GM21576 (cell line): ENCODE results near the gene KTN1.
A peak's percentile ranks its signal among the peaks of the same experiment; 100 is the strongest.

Source experiments
- ATAC-seq: cut with Tn5 transposase; IDR thresholded peaks from one replicate; pipeline ENCODE4 v1.9.1; 2021; ENCODE audit warnings: mild to moderate bottlenecking, moderate library complexity; ENCODE audit not compliant: unreplicated experiment

Gene KTN1

GRCh38 chr14:55574988-55575387 lies 5.0 kb upstream of the KTN1 start:
- no peak for ATAC-seq

- ATAC-seq = no peak
These were observed 2.8 kb upstream of the KTN1 start for GRCh38 chr14:55577229-55577628.

- no peak for ATAC-seq
These were observed 1.5 kb upstream of the KTN1 start for GRCh38 chr14:55578511-55578910.

GRCh38 chr14:55580470-55581341 lies 699 bp downstream of the KTN1 start:
- ATAC-seq = peak; percentile 34

GRCh38 chr14:55581342-55581771 lies 1.4 kb downstream of the KTN1 start:
- no peak for ATAC-seq

GRCh38 chr14:55582746-55583145 lies 2.7 kb downstream of the KTN1 start:
- peak; percentile 33 for ATAC-seq

- ATAC-seq = no peak
These were observed 4.0 kb downstream of the KTN1 start for GRCh38 chr14:55583942-55584468.

GRCh38 chr14:55585854-55586253 lies 5.8 kb downstream of the KTN1 start:
- ATAC-seq = no peak

GRCh38 chr14:55586411-55586810 lies 6.4 kb downstream of the KTN1 start:
- ATAC-seq = no peak

GRCh38 chr14:55587847-55588246 lies 7.8 kb downstream of the KTN1 start:
- no peak for ATAC-seq

GRCh38 chr14:55588259-55588699 lies 8.3 kb downstream of the KTN1 start:
- ATAC-seq = no peak

- no peak for ATAC-seq
These were observed 9.2 kb downstream of the KTN1 start for GRCh38 chr14:55589171-55589570.

GRCh38 chr14:55592436-55592835 lies 12.4 kb downstream of the KTN1 start:
- no peak for ATAC-seq

GRCh38 chr14:55593698-55594097 lies 13.7 kb downstream of the KTN1 start:
- ATAC-seq = no peak

- ATAC-seq = no peak
These were observed 19.4 kb downstream of the KTN1 start for GRCh38 chr14:55599250-55599879.

- no peak for ATAC-seq
These were observed 21.0 kb downstream of the KTN1 start for GRCh38 chr14:55600784-55601561.

- ATAC-seq = no peak
These were observed 23.5 kb downstream of the KTN1 start for GRCh38 chr14:55603401-55603953.

- ATAC-seq = no peak
These were observed 24.5 kb downstream of the KTN1 start for GRCh38 chr14:55604488-55604887.

GRCh38 chr14:55604900-55605418 lies 25.0 kb downstream of the KTN1 start:
- no peak for ATAC-seq

- ATAC-seq = no peak
These were observed 25.8 kb downstream of the KTN1 start for GRCh38 chr14:55605793-55606192.

GRCh38 chr14:55607386-55607785 lies 27.4 kb downstream of the KTN1 start:
- no peak for ATAC-seq
